K562 treated with DMSO at 1 percent for 48 hours (cell line): Measurements from ENCODE around the gene CD79A. TPM values are rescaled to one million over a fixed set of nuclear protein-coding genes. Genes with fewer than 3 reads are reported as not detected.

Experiments
- total RNA-seq: library from RNA; unstranded; fragments of 300-600 nt; gene quantifications from 2 replicates; pipeline ENCODE4 v1.2.3, GENCODE V29; 2022; ENCODE audit warnings: low replicate concordance; ENCODE audit errors: extremely low read depth

The CD79A gene
- not detected in 2 replicates for total RNA-seq

GRCh38 chr19:41876847-41877832 lies at the start of gene CD79A:
TSS of gene CD79A (plus strand) at chr19:41877279. CDS start at chr19:41877305, 26 bp downstream.

GRCh38 chr19:41844601-41845000 lies 32.5 kb upstream of the CD79A start, which contains the start of gene LYPD4:
TSS of gene LYPD4 (minus strand) at chr19:41844683. CDS start at chr19:41839285, 5,398 bp downstream.

GRCh38 chr19:41845001-41845050 lies 32.3 kb upstream of the CD79A start, which contains the start of gene DMRTC2:
TSS of gene DMRTC2 (plus strand) at chr19:41845042. CDS start at chr19:41847429, 2,387 bp downstream.

GRCh38 chr19:41859618-41860418 lies 17.3 kb upstream of the CD79A start, which contains the start of gene RPS19:
TSS of gene RPS19 (plus strand) at chr19:41860255. CDS start at chr19:41860775, 520 bp downstream.

GRCh38 chr19:41882568-41883462 lies 5.7 kb downstream of the CD79A start, which contains the start of gene ARHGEF1:
TSS of gene ARHGEF1 (plus strand) at chr19:41883184. CDS start at chr19:41888083, 4,899 bp downstream.

GRCh38 chr19:41928221-41928683 lies 51.2 kb downstream of the CD79A start, which contains the start of gene ERFL:
TSS of gene ERFL (minus strand) at chr19:41928449. CDS start at chr19:41912919, 15,530 bp downstream.

Other genes with a start within 250 kb of the CD79A start
- gene CEACAM7, start 189.0 kb upstream of the CD79A start, total RNA-seq, result not detected in 2 replicates
- not detected in 2 replicates for gene CEACAM5, start 168.7 kb upstream of the CD79A start, total RNA-seq
- not detected in 2 replicates for gene CEACAM6, start 121.7 kb upstream of the CD79A start, total RNA-seq
- gene CEACAM3, start 80.7 kb upstream of the CD79A start, total RNA-seq, result not detected in 2 replicates
- not detected in 2 replicates for gene LYPD4, start 32.6 kb upstream of the CD79A start, total RNA-seq
- not detected in 2 replicates for gene DMRTC2, start 32.2 kb upstream of the CD79A start, total RNA-seq
- gene RPS19, start 17.0 kb upstream of the CD79A start, total RNA-seq, result 4,914 TPM in 1 of 2 replicates, not detected in the other
- gene ARHGEF1, start 5.9 kb downstream of the CD79A start, total RNA-seq, result not detected in 2 replicates
- gene ERFL, start 51.2 kb downstream of the CD79A start, total RNA-seq, result not detected in 2 replicates
- not detected in 2 replicates for gene RABAC1, start 82.0 kb downstream of the CD79A start, total RNA-seq
- gene ATP1A3, start 117.0 kb downstream of the CD79A start, total RNA-seq, result not detected in 2 replicates
- not detected in 2 replicates for gene GRIK5, start 192.9 kb downstream of the CD79A start, total RNA-seq
- not detected in 2 replicates for gene ZNF574, start 198.9 kb downstream of the CD79A start, total RNA-seq